CD8-positive, alpha-beta memory T cell (primary cell): ENCODE data around the gene FOXA1. TPM values are rescaled to one million over a fixed set of nuclear protein-coding genes. Genes with fewer than 3 reads are reported as not detected.

Experiments
- polyA plus RNA-seq: library from polyadenylated mRNA; unstranded; fragments of 300-500 nt; fragmentation: Illumina TruSeq; gene quantifications from one replicate; pipeline ENCODE4 v1.2.3, GENCODE V29; 2021
- total RNA-seq, 2 experiments: library from RNA; stranded (reverse); gene quantifications; one replicate each; pipeline ENCODE4 v1.2.3, GENCODE V29; 2021

The FOXA1 gene
- total and polyA plus RNA-seq, 3 experiments from 2014 or later = 0.42 TPM; not detected in 2

Other genes starting within 250 kb of the FOXA1 start
- gene TTC6, start 380 bp upstream of the FOXA1 start, total RNA-seq = not detected
- not detected for gene TTC6, start 380 bp upstream of the FOXA1 start, polyA plus RNA-seq